K562 (cell line): ENCODE results near the gene BMAL2. TPM values are rescaled to one million over a fixed set of nuclear protein-coding genes. Genes with fewer than 3 reads are reported as not detected.

ENCODE experiments used
- ARNT ChIP-seq, 2 experiments: fragments of 450-650 bp; IDR thresholded peaks; 2 replicates each; pipeline ENCODE4 v1.6.1; 2016; ENCODE audit warnings: mild to moderate bottlenecking in 1 of 2
- DACH1 ChIP-seq: fragments of 450-650 bp; IDR thresholded peaks from 2 replicates; pipeline ENCODE4 v1.6.1; 2018; ENCODE audit not compliant: partially characterized antibody
- MTA2 ChIP-seq: fragments of 450-650 bp; IDR thresholded peaks from 2 replicates; pipeline ENCODE4 v1.6.1; 2016; ENCODE audit warnings: low read depth
- RNF2 ChIP-seq: sonication (generic); IDR thresholded peaks from 2 replicates; pipeline ENCODE4 v1.6.1; 2016
- ZKSCAN1 ChIP-seq: fragments of 150-350 bp; IDR thresholded peaks from 2 replicates; pipeline ENCODE4 v1.6.1; 2016; ENCODE audit warnings: low read depth, low read length
- ZNF695 ChIP-seq: fragments of 450-650 bp; formaldehyde crosslinking; IDR thresholded peaks from 2 replicates; pipeline ENCODE4 v1.4.0; 2020; ENCODE audit warnings: mild to moderate bottlenecking, moderate library complexity
- ZNF717 ChIP-seq: fragments of 250-450 bp; sonication (Bioruptor Pico); IDR thresholded peaks from 2 replicates; pipeline ENCODE4 v1.5.0; 2021
- polyA plus RNA-seq, 8 experiments: library from polyadenylated mRNA; depleted of rRNA in 4 of 8; stranded (reverse) in 5 of 8; unstranded in 3 of 8; fragments of >200 nt; fragmentation: Nextera tagmentation in 2 of 8; fragmentation: Illumina TruSeq in 1 of 8; extraction: Ambion mirVana in 2 of 8; extraction: Trizol in 1 of 8; gene quantifications; 2 replicates each; pipeline versions ENCODE4 v1.2.1 to v1.2.3, GENCODE V29; 2011 to 2014; ENCODE audit warnings: inconsistent platforms in 1 of 8, missing spikeins in 1 of 8
- total RNA-seq, 7 experiments: library from RNA; depleted of rRNA in 6 of 7; stranded (reverse); fragments of >200 nt in 6 of 7; fragmentation: Illumina TruSeq in 2 of 7; extraction: Trizol in 2 of 7; gene quantifications; 2 replicates each; pipeline versions ENCODE4 v1.2.1 to v1.2.3, GENCODE V29; 2011 to 2021; ENCODE audit warnings: low replicate concordance in 1 of 7
- TF ChIP-seq, protein P1 (sequence below): fragments of 250-450 bp; sonication (Bioruptor Pico); IDR thresholded peaks from 2 replicates; pipeline ENCODE4 v1.8.0; 2022; ENCODE audit warnings: inconsistent platforms
- TF ChIP-seq, protein P2 (sequence below): sonication (generic); formaldehyde crosslinking; IDR thresholded peaks from 2 replicates; pipeline ENCODE4 v1.8.1; 2023; ENCODE audit warnings: missing genetic modification reagents, mild to moderate bottlenecking, borderline replicate concordance

Gene BMAL2
- total and polyA plus RNA-seq, 9 of the 15 experiments (the other 6 are each of a cell fraction or from before 2014, with no cell fraction given): 0.01 to 1.1 (median 0.50) TPM

DNA sequence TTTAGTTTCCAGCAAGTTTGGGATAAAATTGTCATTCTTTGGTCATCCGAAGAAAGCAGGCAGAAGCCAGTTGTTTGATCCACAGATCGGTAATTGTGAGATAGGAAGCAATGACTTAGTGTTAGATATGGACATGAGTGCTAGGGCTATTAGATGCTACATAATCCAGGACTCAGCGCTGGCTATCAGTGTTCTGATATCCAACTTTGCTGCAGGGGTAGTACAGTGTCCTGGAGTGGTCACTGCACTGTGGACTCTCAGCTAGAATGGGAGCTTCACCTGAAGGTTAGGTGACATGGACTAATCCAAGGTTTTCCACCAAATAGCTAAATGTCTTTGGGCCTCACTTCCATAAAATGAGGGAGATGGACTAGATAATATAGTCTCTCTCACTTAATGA lies 48.6 kb upstream of the BMAL2 start (continued):
- TF ChIP-seq, protein P1, sequence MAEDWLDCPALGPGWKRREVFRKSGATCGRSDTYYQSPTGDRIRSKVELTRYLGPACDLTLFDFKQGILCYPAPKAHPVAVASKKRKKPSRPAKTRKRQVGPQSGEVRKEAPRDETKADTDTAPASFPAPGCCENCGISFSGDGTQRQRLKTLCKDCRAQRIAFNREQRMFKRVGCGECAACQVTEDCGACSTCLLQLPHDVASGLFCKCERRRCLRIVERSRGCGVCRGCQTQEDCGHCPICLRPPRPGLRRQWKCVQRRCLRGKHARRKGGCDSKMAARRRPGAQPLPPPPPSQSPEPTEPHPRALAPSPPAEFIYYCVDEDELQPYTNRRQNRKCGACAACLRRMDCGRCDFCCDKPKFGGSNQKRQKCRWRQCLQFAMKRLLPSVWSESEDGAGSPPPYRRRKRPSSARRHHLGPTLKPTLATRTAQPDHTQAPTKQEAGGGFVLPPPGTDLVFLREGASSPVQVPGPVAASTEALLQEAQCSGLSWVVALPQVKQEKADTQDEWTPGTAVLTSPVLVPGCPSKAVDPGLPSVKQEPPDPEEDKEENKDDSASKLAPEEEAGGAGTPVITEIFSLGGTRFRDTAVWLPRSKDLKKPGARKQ: no peak
- TF ChIP-seq ZNF695 (CRISPR knock-in tag) (no peak), ARNT (IDR thresholded peaks at IDR 0.05) (no peak), ZNF717 (CRISPR knock-in tag) (no peak), MTA2 (no peak), DACH1 (no peak), RNF2 (no peak), ZKSCAN1 (no peak)
- TF ChIP-seq, protein P2, sequence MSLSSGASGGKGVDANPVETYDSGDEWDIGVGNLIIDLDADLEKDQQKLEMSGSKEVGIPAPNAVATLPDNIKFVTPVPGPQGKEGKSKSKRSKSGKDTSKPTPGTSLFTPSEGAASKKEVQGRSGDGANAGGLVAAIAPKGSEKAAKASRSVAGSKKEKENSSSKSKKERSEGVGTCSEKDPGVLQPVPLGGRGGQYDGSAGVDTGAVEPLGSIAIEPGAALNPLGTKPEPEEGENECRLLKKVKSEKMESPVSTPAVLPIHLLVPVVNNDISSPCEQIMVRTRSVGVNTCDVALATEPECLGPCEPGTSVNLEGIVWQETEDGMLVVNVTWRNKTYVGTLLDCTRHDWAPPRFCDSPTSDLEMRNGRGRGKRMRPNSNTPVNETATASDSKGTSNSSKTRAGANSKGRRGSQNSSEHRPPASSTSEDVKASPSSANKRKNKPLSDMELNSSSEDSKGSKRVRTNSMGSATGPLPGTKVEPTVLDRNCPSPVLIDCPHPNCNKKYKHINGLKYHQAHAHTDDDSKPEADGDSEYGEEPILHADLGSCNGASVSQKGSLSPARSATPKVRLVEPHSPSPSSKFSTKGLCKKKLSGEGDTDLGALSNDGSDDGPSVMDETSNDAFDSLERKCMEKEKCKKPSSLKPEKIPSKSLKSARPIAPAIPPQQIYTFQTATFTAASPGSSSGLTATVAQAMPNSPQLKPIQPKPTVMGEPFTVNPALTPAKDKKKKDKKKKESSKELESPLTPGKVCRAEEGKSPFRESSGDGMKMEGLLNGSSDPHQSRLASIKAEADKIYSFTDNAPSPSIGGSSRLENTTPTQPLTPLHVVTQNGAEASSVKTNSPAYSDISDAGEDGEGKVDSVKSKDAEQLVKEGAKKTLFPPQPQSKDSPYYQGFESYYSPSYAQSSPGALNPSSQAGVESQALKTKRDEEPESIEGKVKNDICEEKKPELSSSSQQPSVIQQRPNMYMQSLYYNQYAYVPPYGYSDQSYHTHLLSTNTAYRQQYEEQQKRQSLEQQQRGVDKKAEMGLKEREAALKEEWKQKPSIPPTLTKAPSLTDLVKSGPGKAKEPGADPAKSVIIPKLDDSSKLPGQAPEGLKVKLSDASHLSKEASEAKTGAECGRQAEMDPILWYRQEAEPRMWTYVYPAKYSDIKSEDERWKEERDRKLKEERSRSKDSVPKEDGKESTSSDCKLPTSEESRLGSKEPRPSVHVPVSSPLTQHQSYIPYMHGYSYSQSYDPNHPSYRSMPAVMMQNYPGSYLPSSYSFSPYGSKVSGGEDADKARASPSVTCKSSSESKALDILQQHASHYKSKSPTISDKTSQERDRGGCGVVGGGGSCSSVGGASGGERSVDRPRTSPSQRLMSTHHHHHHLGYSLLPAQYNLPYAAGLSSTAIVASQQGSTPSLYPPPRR: no peak
